ENCODE results near the gene TTLL3.

DNA sequence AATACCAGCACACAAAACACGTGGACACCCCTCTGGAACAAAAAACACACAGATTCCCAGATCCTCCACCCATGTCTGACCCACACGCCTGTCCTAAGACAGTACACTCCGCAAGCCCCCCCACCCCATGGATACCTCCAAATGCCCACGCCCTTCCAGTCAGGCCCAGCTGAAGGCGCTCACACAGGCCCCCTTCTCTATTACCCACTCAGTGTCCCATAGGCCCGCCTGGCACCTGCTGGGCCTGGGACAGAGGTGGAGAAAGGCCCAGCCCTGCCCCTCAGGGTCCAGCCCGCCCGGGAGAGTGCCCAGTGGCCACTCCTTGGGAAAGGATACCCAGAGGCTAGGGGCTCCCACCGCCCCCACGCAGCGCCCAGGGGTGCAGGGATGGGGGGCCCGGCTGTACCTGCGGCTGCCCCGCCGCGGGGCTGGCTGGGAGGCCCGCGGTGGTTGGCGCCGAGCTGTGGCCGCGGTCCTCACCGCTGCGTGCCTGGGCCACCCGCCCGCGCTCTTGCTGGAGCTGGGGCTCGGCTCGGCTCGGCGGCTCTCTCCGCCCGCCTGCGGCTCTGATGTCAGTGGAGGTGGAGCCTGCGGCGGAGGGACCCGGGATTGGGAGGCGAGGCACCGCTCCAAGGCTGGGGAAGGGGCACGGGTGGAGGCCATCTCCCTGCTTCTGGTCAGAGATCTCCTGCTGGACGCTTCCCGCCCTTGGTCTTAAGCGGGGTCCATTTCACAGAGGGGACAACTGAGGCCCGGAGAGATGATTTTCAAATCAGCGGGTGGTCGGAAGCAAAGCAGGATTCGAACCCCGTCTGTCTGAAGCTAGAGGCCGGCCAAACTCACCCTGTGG lies 40.4 kb upstream of the TTLL3 start, which contains the start of gene CAMK1:
- TF ChIP-seq, protein P1, sequence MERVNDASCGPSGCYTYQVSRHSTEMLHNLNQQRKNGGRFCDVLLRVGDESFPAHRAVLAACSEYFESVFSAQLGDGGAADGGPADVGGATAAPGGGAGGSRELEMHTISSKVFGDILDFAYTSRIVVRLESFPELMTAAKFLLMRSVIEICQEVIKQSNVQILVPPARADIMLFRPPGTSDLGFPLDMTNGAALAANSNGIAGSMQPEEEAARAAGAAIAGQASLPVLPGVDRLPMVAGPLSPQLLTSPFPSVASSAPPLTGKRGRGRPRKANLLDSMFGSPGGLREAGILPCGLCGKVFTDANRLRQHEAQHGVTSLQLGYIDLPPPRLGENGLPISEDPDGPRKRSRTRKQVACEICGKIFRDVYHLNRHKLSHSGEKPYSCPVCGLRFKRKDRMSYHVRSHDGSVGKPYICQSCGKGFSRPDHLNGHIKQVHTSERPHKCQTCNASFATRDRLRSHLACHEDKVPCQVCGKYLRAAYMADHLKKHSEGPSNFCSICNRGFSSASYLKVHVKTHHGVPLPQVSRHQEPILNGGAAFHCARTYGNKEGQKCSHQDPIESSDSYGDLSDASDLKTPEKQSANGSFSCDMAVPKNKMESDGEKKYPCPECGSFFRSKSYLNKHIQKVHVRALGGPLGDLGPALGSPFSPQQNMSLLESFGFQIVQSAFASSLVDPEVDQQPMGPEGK (CRISPR knock-in tag; IDR thresholded peaks at IDR 0.05; ENCODE audit: borderline replicate concordance): no peak
- TF ChIP-seq, protein P2, sequence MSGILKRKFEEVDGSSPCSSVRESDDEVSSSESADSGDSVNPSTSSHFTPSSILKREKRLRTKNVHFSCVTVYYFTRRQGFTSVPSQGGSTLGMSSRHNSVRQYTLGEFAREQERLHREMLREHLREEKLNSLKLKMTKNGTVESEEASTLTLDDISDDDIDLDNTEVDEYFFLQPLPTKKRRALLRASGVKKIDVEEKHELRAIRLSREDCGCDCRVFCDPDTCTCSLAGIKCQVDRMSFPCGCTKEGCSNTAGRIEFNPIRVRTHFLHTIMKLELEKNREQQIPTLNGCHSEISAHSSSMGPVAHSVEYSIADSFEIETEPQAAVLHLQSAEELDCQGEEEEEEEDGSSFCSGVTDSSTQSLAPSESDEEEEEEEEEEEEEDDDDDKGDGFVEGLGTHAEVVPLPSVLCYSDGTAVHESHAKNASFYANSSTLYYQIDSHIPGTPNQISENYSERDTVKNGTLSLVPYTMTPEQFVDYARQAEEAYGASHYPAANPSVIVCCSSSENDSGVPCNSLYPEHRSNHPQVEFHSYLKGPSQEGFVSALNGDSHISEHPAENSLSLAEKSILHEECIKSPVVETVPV (CRISPR knock-in tag; IDR thresholded peaks at IDR 0.05): no peak
- TF ChIP-seq ARNTL (CRISPR knock-in tag; IDR thresholded peaks at IDR 0.05; ENCODE audit: borderline replicate concordance, low read depth): no peak
- TF ChIP-seq, protein P3, sequence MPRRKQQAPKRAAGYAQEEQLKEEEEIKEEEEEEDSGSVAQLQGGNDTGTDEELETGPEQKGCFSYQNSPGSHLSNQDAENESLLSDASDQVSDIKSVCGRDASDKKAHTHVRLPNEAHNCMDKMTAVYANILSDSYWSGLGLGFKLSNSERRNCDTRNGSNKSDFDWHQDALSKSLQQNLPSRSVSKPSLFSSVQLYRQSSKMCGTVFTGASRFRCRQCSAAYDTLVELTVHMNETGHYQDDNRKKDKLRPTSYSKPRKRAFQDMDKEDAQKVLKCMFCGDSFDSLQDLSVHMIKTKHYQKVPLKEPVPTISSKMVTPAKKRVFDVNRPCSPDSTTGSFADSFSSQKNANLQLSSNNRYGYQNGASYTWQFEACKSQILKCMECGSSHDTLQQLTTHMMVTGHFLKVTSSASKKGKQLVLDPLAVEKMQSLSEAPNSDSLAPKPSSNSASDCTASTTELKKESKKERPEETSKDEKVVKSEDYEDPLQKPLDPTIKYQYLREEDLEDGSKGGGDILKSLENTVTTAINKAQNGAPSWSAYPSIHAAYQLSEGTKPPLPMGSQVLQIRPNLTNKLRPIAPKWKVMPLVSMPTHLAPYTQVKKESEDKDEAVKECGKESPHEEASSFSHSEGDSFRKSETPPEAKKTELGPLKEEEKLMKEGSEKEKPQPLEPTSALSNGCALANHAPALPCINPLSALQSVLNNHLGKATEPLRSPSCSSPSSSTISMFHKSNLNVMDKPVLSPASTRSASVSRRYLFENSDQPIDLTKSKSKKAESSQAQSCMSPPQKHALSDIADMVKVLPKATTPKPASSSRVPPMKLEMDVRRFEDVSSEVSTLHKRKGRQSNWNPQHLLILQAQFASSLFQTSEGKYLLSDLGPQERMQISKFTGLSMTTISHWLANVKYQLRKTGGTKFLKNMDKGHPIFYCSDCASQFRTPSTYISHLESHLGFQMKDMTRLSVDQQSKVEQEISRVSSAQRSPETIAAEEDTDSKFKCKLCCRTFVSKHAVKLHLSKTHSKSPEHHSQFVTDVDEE (CRISPR knock-in tag; IDR thresholded peaks at IDR 0.05): no peak
- TF ChIP-seq ZNF8 (CRISPR knock-in tag; IDR thresholded peaks at IDR 0.05): no peak
- no peak for TF ChIP-seq ESRRG (CRISPR knock-in tag; IDR thresholded peaks at IDR 0.05)
- TF ChIP-seq ZNF565 (CRISPR knock-in tag; conservative IDR thresholded peaks at IDR 0.05; ENCODE audit: low read depth): no peak
- TF ChIP-seq RARB (CRISPR knock-in tag; IDR thresholded peaks at IDR 0.05): no peak
- no peak for TF ChIP-seq ZC3H10 (CRISPR knock-in tag; IDR thresholded peaks at IDR 0.05)
- TF ChIP-seq ZFP30 (CRISPR knock-in tag; IDR thresholded peaks at IDR 0.05): no peak
- no peak for TF ChIP-seq ZFP3 (CRISPR knock-in tag; IDR thresholded peaks at IDR 0.05)
